ENCODE data around the gene SPATA31E1.

DNA sequence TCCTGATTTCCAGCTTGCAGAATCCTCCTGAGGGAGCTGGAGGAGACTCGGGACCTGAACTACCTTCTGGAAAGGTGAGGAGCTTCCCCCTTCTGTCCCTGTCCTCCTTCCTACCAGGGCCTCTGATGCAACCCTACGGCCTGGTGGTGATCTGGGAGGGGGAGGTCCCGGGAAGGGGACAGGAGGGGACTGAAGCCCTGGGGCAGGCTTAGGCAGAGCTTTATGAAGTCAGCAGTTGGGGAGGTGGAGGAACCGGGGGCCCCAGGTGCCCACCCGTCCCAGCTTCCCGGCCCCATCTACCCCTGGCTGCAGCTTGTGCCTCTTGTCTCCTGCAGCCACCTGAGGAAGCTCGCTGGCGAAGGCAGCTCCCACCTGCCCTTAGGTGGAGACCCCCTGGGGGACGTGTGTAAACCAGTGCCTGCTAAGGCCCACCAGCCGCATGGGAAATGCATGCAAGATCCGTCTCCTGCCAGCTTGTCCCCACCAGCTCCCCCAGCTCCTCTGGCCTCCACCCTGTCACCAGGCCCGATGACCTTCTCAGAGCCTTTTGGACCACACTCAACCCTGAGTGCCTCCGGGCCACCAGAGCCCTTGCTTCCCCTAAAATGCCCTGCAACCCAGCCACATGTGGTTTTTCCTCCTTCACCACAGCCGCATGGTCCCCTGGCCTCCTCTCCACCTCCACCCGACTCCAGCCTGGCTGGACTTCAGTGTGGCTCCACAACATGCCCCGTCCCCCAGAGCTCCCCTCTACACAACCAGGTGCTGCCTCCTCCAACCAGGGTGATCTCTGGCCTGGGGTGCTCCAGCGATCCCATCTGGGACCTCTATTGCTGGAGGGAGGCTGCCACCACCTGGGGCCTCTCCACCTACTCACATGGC lies 2.1 kb downstream of the SPATA31E1 start:
- no peak for TF ChIP-seq ISL1 (CRISPR knock-in tag; IDR thresholded peaks at IDR 0.05)
- no peak for TF ChIP-seq TCF4 (CRISPR knock-in tag; IDR thresholded peaks at IDR 0.05; ENCODE audit: borderline replicate concordance)
- no peak for TF ChIP-seq CREB5 (CRISPR knock-in tag; IDR thresholded peaks at IDR 0.05; ENCODE audit: low read depth)
- no peak for TF ChIP-seq ZNF8 (CRISPR knock-in tag; IDR thresholded peaks at IDR 0.05)
- TF ChIP-seq TSHZ2 (CRISPR knock-in tag; IDR thresholded peaks at IDR 0.05): no peak
- TF ChIP-seq, protein P1, sequence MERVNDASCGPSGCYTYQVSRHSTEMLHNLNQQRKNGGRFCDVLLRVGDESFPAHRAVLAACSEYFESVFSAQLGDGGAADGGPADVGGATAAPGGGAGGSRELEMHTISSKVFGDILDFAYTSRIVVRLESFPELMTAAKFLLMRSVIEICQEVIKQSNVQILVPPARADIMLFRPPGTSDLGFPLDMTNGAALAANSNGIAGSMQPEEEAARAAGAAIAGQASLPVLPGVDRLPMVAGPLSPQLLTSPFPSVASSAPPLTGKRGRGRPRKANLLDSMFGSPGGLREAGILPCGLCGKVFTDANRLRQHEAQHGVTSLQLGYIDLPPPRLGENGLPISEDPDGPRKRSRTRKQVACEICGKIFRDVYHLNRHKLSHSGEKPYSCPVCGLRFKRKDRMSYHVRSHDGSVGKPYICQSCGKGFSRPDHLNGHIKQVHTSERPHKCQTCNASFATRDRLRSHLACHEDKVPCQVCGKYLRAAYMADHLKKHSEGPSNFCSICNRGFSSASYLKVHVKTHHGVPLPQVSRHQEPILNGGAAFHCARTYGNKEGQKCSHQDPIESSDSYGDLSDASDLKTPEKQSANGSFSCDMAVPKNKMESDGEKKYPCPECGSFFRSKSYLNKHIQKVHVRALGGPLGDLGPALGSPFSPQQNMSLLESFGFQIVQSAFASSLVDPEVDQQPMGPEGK (CRISPR knock-in tag; IDR thresholded peaks at IDR 0.05; ENCODE audit: borderline replicate concordance): no peak
- no peak for TF ChIP-seq ESRRG (CRISPR knock-in tag; IDR thresholded peaks at IDR 0.05)
- TF ChIP-seq ZFP3 (CRISPR knock-in tag; IDR thresholded peaks at IDR 0.05): no peak
- TF ChIP-seq ZFP30 (CRISPR knock-in tag; IDR thresholded peaks at IDR 0.05): no peak
